H9 (cell line): ENCODE data around the gene TLX2. TPM values are rescaled to one million over a fixed set of nuclear protein-coding genes. Genes with fewer than 3 reads are reported as not detected.

Source experiments
- DNase-seq: peaks from one replicate; pipeline ENCODE4 v3.0.0-alpha.2; 2017
- H2AFZ ChIP-seq: one replicate; pipeline ENCODE4 v1.6.1; 2013; ENCODE audit warnings: mild to moderate bottlenecking, low read length, control low read depth, moderate library complexity
- H2AK5ac ChIP-seq: 2 replicates; pipeline ENCODE4 v1.6.1; 2013; ENCODE audit warnings: low read length, control low read depth, mixed read lengths; ENCODE audit not compliant: insufficient read length
- H2BK120ac ChIP-seq: one replicate; pipeline ENCODE4 v1.6.1; 2013; ENCODE audit warnings: low read depth, mild to moderate bottlenecking, low read length, control low read depth, inconsistent platforms; ENCODE audit not compliant: poor library complexity, severe bottlenecking
- H2BK12ac ChIP-seq: 2 replicates; pipeline ENCODE4 v1.6.1; 2013; ENCODE audit warnings: low read length, control low read depth, mixed read lengths, low read depth; ENCODE audit not compliant: insufficient read length
- H2BK15ac ChIP-seq: 2 replicates; pipeline ENCODE4 v1.6.1; 2013; ENCODE audit warnings: low read depth, low read length, control low read depth
- H2BK20ac ChIP-seq: one replicate; pipeline ENCODE4 v1.6.1; 2013; ENCODE audit warnings: low read depth, mild to moderate bottlenecking, low read length, control low read depth, inconsistent platforms; ENCODE audit not compliant: poor library complexity, severe bottlenecking
- H2BK5ac ChIP-seq: 2 replicates; pipeline ENCODE4 v1.6.1; 2013; ENCODE audit warnings: low read length, control low read depth, mixed read lengths; ENCODE audit not compliant: insufficient read length
- H3K14ac ChIP-seq: 2 replicates; pipeline ENCODE4 v1.6.1; 2013; ENCODE audit warnings: low read length, control low read depth; ENCODE audit not compliant: insufficient read depth
- H3K18ac ChIP-seq: 2 replicates; pipeline ENCODE4 v1.6.1; 2013; ENCODE audit warnings: low read depth, mild to moderate bottlenecking, mixed read lengths, low read length, control low read depth; ENCODE audit not compliant: insufficient read length
- H3K23ac ChIP-seq: 2 replicates; pipeline ENCODE4 v1.6.1; 2013; ENCODE audit warnings: low read length, control low read depth, mixed read lengths, low read depth; ENCODE audit not compliant: insufficient read length
- H3K23me2 ChIP-seq: 2 replicates; pipeline ENCODE4 v1.6.1; 2013; ENCODE audit warnings: low read depth, mild to moderate bottlenecking, mixed read lengths, low read length, control low read depth; ENCODE audit not compliant: insufficient read length, poor library complexity, severe bottlenecking
- H3K27ac ChIP-seq: 2 replicates; pipeline ENCODE4 v1.5.1; 2013; ENCODE audit warnings: low read length, control low read depth, mixed read lengths, low read depth; ENCODE audit not compliant: insufficient read length
- H3K27me3 ChIP-seq: 2 replicates; pipeline ENCODE4 v1.6.1; 2013; ENCODE audit warnings: low read length, control low read depth, inconsistent platforms; ENCODE audit not compliant: insufficient read depth
- H3K4ac ChIP-seq: 2 replicates; pipeline ENCODE4 v1.6.1; 2013; ENCODE audit warnings: low read depth, mild to moderate bottlenecking, control low read depth, inconsistent platforms, low read length, moderate library complexity
- H3K4me1 ChIP-seq: 2 replicates; pipeline ENCODE4 v1.6.1; 2013; ENCODE audit warnings: low read length, control low read depth, inconsistent platforms; ENCODE audit not compliant: insufficient read depth
- H3K4me2 ChIP-seq: 2 replicates; pipeline ENCODE4 v1.6.1; 2013; ENCODE audit warnings: low read length, control low read depth, mixed read lengths; ENCODE audit not compliant: insufficient read length, insufficient read depth
- H3K56ac ChIP-seq: 2 replicates; pipeline ENCODE4 v1.6.1; 2013; ENCODE audit warnings: low read depth, mild to moderate bottlenecking, mixed read lengths, low read length, control low read depth; ENCODE audit not compliant: insufficient read length
- H3K79me1 ChIP-seq: 2 replicates; pipeline ENCODE4 v1.6.1; 2013; ENCODE audit warnings: low read depth, mild to moderate bottlenecking, moderate library complexity, low read length, control low read depth, inconsistent platforms; ENCODE audit not compliant: insufficient read depth, poor library complexity, severe bottlenecking
- H3K79me2 ChIP-seq: 2 replicates; pipeline ENCODE4 v1.6.1; 2013; ENCODE audit warnings: low read length, control low read depth, inconsistent platforms; ENCODE audit not compliant: insufficient read depth
- H3K9ac ChIP-seq: 2 replicates; pipeline ENCODE4 v1.6.1; 2013; ENCODE audit warnings: low read length, control low read depth, mixed read lengths; ENCODE audit not compliant: insufficient read length; ENCODE audit errors: extremely low read depth
- H3K9me3 ChIP-seq: one replicate; pipeline ENCODE4 v1.6.1; 2013; ENCODE audit warnings: low read depth, low read length, inconsistent platforms; ENCODE audit not compliant: control insufficient read depth
- H3T11ph ChIP-seq: one replicate; pipeline ENCODE4 v1.6.1; 2013; ENCODE audit warnings: mild to moderate bottlenecking, low read length, control low read depth, inconsistent platforms
- H4K20me1 ChIP-seq: one replicate; pipeline ENCODE4 v1.6.1; 2013; ENCODE audit not compliant: control insufficient read depth, insufficient read length, insufficient read depth
- H4K5ac ChIP-seq: 2 replicates; pipeline ENCODE4 v1.6.1; 2013; ENCODE audit warnings: low read depth, mild to moderate bottlenecking, mixed read lengths, low read length, control low read depth; ENCODE audit not compliant: insufficient read length
- H4K8ac ChIP-seq: replicated peaks from 2 replicates; pipeline ENCODE4 v1.6.1; 2013; ENCODE audit warnings: low read length, control low read depth, mixed read lengths, low read depth; ENCODE audit not compliant: insufficient read length
- H4K91ac ChIP-seq: 2 replicates; pipeline ENCODE4 v1.6.1; 2013; ENCODE audit warnings: low read depth, mild to moderate bottlenecking, moderate library complexity, mixed read lengths, low read length, control low read depth; ENCODE audit not compliant: insufficient read length
- H3K27ac Mint-ChIP-seq, 3 experiments: 2 replicates in 2 of 3; 3 replicates in 1 of 3; pipeline ENCODE4 v1.8.0; 2020 to 2021; ENCODE audit warnings: mixed read lengths in 3 of 3, mild to moderate bottlenecking in 1 of 3, moderate library complexity in 1 of 3
- H3K27me3 Mint-ChIP-seq: 2 replicates; pipeline ENCODE4 v1.8.0; 2021; ENCODE audit warnings: low read depth, mild to moderate bottlenecking, moderate library complexity, mixed read lengths
- H3K36me3 Mint-ChIP-seq, 3 experiments: 2 replicates in 2 of 3; 3 replicates in 1 of 3; pipeline ENCODE4 v1.8.0; 2020 to 2021; ENCODE audit warnings: low read depth in 3 of 3, mixed read lengths in 3 of 3; ENCODE audit not compliant: insufficient read depth in 1 of 3
- H3K4me1 Mint-ChIP-seq, 2 experiments: 2 replicates each; pipeline ENCODE4 v1.8.0; 2020; ENCODE audit warnings: mixed read lengths in 2 of 2
- H3K4me3 Mint-ChIP-seq, 2 experiments: 2 replicates in 1 of 2; 3 replicates in 1 of 2; pipeline ENCODE4 v1.8.0; 2020 to 2021; ENCODE audit warnings: mild to moderate bottlenecking in 2 of 2, mixed read lengths in 2 of 2, moderate library complexity in 1 of 2
- H3K9me3 Mint-ChIP-seq, 2 experiments: 2 replicates in 1 of 2; 3 replicates in 1 of 2; pipeline ENCODE4 v1.8.0; 2020; ENCODE audit warnings: mild to moderate bottlenecking in 2 of 2, mixed read lengths in 2 of 2, moderate library complexity in 1 of 2
- WGBS: extraction: QIAGEN DNeasy Blood & Tissue Kit; methylation state at CpG from one replicate; pipeline ENCODE4 v1.1.7; 2013; ENCODE audit warnings: missing lambda C conversion rate, low lambda C conversion rate, mixed read lengths; ENCODE audit not compliant: insufficient read length; ENCODE audit errors: extremely low coverage; 5-methylcytosine and 5-hydroxymethylcytosine counted together
- total RNA-seq: library from RNA; stranded (reverse); gene quantifications from 2 replicates; pipeline ENCODE4 v1.2.1, GENCODE V29; 2021
- TF ChIP-seq, protein P1 (sequence below): fragments of 200-600 bp; sonication (generic); conservative IDR thresholded peaks from 3 replicates; pipeline ENCODE4 v1.8.0; 2021; ENCODE audit warnings: antibody characterized with exemption, mild to moderate bottlenecking

The TLX2 gene
- total RNA-seq, 1 experiment from 2014 or later, result 0.20 TPM

DNA sequence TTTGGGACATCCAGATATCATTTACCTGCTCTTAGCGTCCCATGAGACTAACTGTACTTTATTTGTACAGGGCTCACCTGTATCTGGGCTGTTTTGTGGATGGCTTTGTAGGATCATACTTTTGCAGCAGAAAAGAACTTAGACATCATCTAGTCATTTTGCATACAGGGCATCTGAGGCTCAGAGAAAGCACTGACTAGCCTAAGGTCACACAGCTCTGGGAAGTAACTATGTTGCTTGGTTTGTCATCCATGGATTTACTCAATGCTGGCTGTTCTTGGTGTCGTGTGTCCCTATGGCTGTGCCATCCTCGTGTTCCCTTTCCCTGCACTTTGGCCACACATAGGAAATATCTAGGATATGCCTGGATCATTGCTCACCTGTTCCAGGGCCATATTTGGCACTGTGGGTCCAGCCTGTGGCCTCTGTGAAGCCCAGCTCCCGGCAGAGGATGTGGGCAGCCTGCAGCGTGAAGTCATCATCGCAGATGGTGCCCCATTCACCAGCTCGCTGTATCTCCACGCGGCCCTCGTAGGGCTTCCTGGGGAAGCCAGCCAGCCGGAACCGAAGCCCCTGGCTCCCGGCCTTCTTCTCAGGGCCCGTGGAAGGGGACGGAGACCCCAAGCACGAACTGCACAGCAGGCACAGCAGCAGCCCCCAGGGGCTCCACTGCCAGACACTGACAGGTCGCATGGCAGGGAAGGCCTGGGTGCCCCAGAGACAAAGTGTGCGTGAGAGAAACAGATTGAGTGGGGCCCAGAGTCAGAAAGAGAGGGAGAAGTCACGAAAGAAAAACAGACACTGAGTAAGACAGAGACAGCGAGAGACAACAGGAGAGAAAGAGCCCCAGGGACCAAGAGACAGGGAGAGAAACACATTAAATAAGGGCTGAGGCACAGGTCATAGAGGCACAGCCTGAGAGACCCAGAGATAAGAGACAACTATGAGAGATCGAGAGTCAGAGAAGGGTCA is 38.0 kb downstream of the TLX2 start:
- Histone ChIP-seq H3K4me1 (0 out of 2 replicates have a peak, but pooled peaks cover 2% of the 10 kb centered on the region), H3K18ac (no peak overlapping the region), H4K8ac (no peak overlapping the region), H2BK5ac (no peak overlapping the region), H2BK15ac (no peak overlapping the region), H3K4me2 (peak overlapping the region; percentile 63), H2AK5ac (no peak overlapping the region), H3T11ph (no peak overlapping the region), H3K14ac (no peak overlapping the region), H2BK120ac (no peak overlapping the region), H2AFZ (no peak overlapping the region), H2BK12ac (no peak overlapping the region), H3K79me2 (0 out of 2 replicates have a peak, but pooled peaks cover 2% of the 10 kb centered on the region), H3K23me2 (peaks cover 23% of the 10 kb centered on the region), H3K56ac (no peak overlapping the region), H4K20me1 (no peaks in the 10 kb centered on the region), H3K27ac (no peak overlapping the region), H3K9me3 (no peaks in the 10 kb centered on the region), H3K4ac (no peak overlapping the region), H4K5ac (no peak overlapping the region), H3K79me1 (no peaks in the 10 kb centered on the region), H2BK20ac (no peak overlapping the region), H3K27me3 (no peaks in the 10 kb centered on the region; the same call in 1 of the 2 replicates), H3K23ac (no peak overlapping the region), H3K9ac (no peak overlapping the region), H4K91ac (no peak overlapping the region)
- DNase-seq, result no peak
- H3K27me3 Mint-ChIP-seq, result peaks cover 68% of the 10 kb centered on the region
- H3K9me3 Mint-ChIP-seq, result no peaks in the 10 kb centered on the region
- H3K36me3 Mint-ChIP-seq, result peaks cover 0 to 19% (median 14%) of the 10 kb centered on the region in 3 experiments; a peak in 6 of 7 replicates
- no CpG with 5 or more reads among the region's 21 CpGs for WGBS
- peak overlapping the region; percentile 92 to 93; a peak in 4 of 5 replicates for H3K4me3 Mint-ChIP-seq
- H3K4me1 Mint-ChIP-seq, result peaks cover 31% of the 10 kb centered on the region in 2 experiments
- H3K27ac Mint-ChIP-seq, result no peak overlapping the region; a peak in 1 of 7 replicates
- TF ChIP-seq, protein P1, sequence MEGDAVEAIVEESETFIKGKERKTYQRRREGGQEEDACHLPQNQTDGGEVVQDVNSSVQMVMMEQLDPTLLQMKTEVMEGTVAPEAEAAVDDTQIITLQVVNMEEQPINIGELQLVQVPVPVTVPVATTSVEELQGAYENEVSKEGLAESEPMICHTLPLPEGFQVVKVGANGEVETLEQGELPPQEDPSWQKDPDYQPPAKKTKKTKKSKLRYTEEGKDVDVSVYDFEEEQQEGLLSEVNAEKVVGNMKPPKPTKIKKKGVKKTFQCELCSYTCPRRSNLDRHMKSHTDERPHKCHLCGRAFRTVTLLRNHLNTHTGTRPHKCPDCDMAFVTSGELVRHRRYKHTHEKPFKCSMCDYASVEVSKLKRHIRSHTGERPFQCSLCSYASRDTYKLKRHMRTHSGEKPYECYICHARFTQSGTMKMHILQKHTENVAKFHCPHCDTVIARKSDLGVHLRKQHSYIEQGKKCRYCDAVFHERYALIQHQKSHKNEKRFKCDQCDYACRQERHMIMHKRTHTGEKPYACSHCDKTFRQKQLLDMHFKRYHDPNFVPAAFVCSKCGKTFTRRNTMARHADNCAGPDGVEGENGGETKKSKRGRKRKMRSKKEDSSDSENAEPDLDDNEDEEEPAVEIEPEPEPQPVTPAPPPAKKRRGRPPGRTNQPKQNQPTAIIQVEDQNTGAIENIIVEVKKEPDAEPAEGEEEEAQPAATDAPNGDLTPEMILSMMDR, result no peak
